IMR-90 (cell line): ENCODE measurements around the gene REPS2. TPM values are rescaled to one million over a fixed set of nuclear protein-coding genes. Genes with fewer than 3 reads are reported as not detected.

Experiments used
- ATAC-seq: fragments of 200-7000 bp; cut with Tn5 transposase; 2 replicates; pipeline ENCODE4 v1.9.1; 2020; ENCODE audit warnings: low read depth, mild to moderate bottlenecking, moderate library complexity
- BruUV-seq: library from RNA; stranded (reverse); fragments of 400-500 nt; replicated peaks from 2 replicates; lab custom pipeline; 2021; lab: Mats Ljungman, UMichigan
- CTCF ChIA-PET: fragments of 300-600 bp; formaldehyde crosslinking; extraction: SDS; loops from one replicate; lab custom pipeline; 2021; ENCODE audit warnings: antibody characterized with exemption; lab: Yijun Ruan, JAX
- POLR2A ChIA-PET: fragments of 300-600 bp; sonication (Branson Sonifier 250); formaldehyde crosslinking; loops from one replicate; lab custom pipeline; 2022; ENCODE audit warnings: antibody characterized with exemption; ENCODE audit not compliant: unreplicated experiment; lab: Charles Lee
- DNase-seq: peaks from one replicate; pipeline ENCODE4 v3.0.0; 2013
- H2AFZ ChIP-seq: replicated peaks from 2 replicates; pipeline ENCODE3; 2013; ENCODE audit warnings: low read length, mild to moderate bottlenecking; ENCODE audit not compliant: poor library complexity
- H2AK5ac ChIP-seq: 2 replicates; pipeline ENCODE4 v1.6.1; 2013; ENCODE audit warnings: low read depth, low read length, inconsistent platforms
- H2AK9ac ChIP-seq: replicated peaks from 2 replicates; pipeline ENCODE3; 2013; ENCODE audit warnings: mild to moderate bottlenecking, low read depth, low read length, moderate library complexity; ENCODE audit not compliant: poor library complexity
- H2BK120ac ChIP-seq: 2 replicates; pipeline ENCODE4 v1.6.1; 2013; ENCODE audit warnings: low read depth, low read length, inconsistent platforms
- H2BK15ac ChIP-seq: 3 replicates; pipeline ENCODE4 v1.6.1; 2013; ENCODE audit warnings: low read depth, low read length, inconsistent platforms
- H2BK20ac ChIP-seq: 2 replicates; pipeline ENCODE4 v1.6.1; 2013; ENCODE audit warnings: low read depth, mild to moderate bottlenecking, inconsistent platforms, low read length, moderate library complexity
- H2BK5ac ChIP-seq: 2 replicates; pipeline ENCODE4 v1.6.1; 2013; ENCODE audit warnings: mild to moderate bottlenecking, low read depth, low read length, inconsistent platforms; ENCODE audit not compliant: poor library complexity, severe bottlenecking
- H3K14ac ChIP-seq: replicated peaks from 2 replicates; pipeline ENCODE4 v1.6.1; 2013; ENCODE audit warnings: low read depth, low read length, inconsistent platforms
- H3K18ac ChIP-seq: 2 replicates; pipeline ENCODE4 v1.6.1; 2013; ENCODE audit warnings: low read depth, low read length, control low read depth
- H3K23ac ChIP-seq: 2 replicates; pipeline ENCODE4 v1.6.1; 2013; ENCODE audit warnings: low read depth, low read length, inconsistent platforms
- H3K27ac ChIP-seq: 2 replicates; pipeline ENCODE4 v1.5.1; 2013; ENCODE audit warnings: mild to moderate bottlenecking, control low read depth, low read length; ENCODE audit not compliant: insufficient read depth
- H3K27me3 ChIP-seq: 2 replicates; pipeline ENCODE4 v1.6.1; 2013; ENCODE audit warnings: low read length; ENCODE audit not compliant: control insufficient read depth, insufficient read depth
- H3K36me3 ChIP-seq: 2 replicates; pipeline ENCODE4 v1.6.1; 2013; ENCODE audit warnings: low read length, mixed read lengths; ENCODE audit not compliant: control insufficient read depth, insufficient read depth
- H3K4ac ChIP-seq: 2 replicates; pipeline ENCODE4 v1.6.1; 2013; ENCODE audit warnings: low read depth, low read length, inconsistent platforms
- H3K4me1 ChIP-seq: 2 replicates; pipeline ENCODE4 v1.6.1; 2013; ENCODE audit warnings: low read length, mixed read lengths; ENCODE audit not compliant: control insufficient read depth, insufficient read depth
- H3K4me2 ChIP-seq: 2 replicates; pipeline ENCODE4 v1.6.1; 2013; ENCODE audit warnings: low read depth, mild to moderate bottlenecking, control low read depth, low read length, moderate library complexity
- H3K4me3 ChIP-seq: 2 replicates; pipeline ENCODE4 v1.5.1; 2013; ENCODE audit warnings: low read depth, mild to moderate bottlenecking, control low read depth, low read length, moderate library complexity; ENCODE audit not compliant: insufficient read depth
- H3K56ac ChIP-seq: 2 replicates; pipeline ENCODE4 v1.6.1; 2013; ENCODE audit warnings: low read length, inconsistent platforms; ENCODE audit not compliant: insufficient read depth; ENCODE audit errors: extremely low read depth
- H3K79me1 ChIP-seq, 2 experiments: 2 replicates each; pipeline ENCODE4 v1.6.1; 2013; ENCODE audit warnings: low read length in 2 of 2, inconsistent platforms in 1 of 2, low read depth in 1 of 2
- H3K9ac ChIP-seq: 2 replicates; pipeline ENCODE4 v1.6.1; 2013; ENCODE audit warnings: low read depth, low read length, control low read depth
- H3K9me1 ChIP-seq: 2 replicates; pipeline ENCODE4 v1.6.1; 2013; ENCODE audit warnings: low read length, inconsistent platforms; ENCODE audit not compliant: insufficient read depth
- H3K9me3 ChIP-seq: 2 replicates; pipeline ENCODE4 v1.6.1; 2013; ENCODE audit warnings: low read length; ENCODE audit not compliant: control insufficient read depth, insufficient read depth
- H4K20me1 ChIP-seq: 2 replicates; pipeline ENCODE4 v1.6.1; 2013; ENCODE audit warnings: low read length, inconsistent platforms; ENCODE audit not compliant: insufficient read depth
- H4K5ac ChIP-seq: 2 replicates; pipeline ENCODE4 v1.6.1; 2013; ENCODE audit warnings: mild to moderate bottlenecking, low read depth, low read length, control low read depth
- H4K8ac ChIP-seq, 2 experiments: 2 replicates each; pipeline ENCODE4 v1.6.1; 2013; ENCODE audit warnings: low read depth in 2 of 2, low read length in 2 of 2, control low read depth in 1 of 2, inconsistent platforms in 1 of 2
- H4K91ac ChIP-seq: 2 replicates; pipeline ENCODE4 v1.6.1; 2013; ENCODE audit warnings: low read depth, low read length, inconsistent platforms; ENCODE audit not compliant: insufficient read depth
- BHLHE40 ChIP-seq: fragments of 150-350 bp; IDR thresholded peaks from 2 replicates; pipeline ENCODE4 v1.6.1; 2016; ENCODE audit warnings: mild to moderate bottlenecking, low read depth, low read length
- SMC3 ChIP-seq: fragments of 150-350 bp; IDR thresholded peaks from 2 replicates; pipeline ENCODE4 v1.6.1; 2016; ENCODE audit warnings: low read depth, mild to moderate bottlenecking, antibody characterized with exemption, low read length, moderate library complexity
- WGBS, 2 experiments: methylation state at CpG; one replicate each; pipeline versions ENCODE4 v1.1.5 to v1.1.7; 2013; ENCODE audit warnings: missing lambda C conversion rate in 2 of 2; ENCODE audit not compliant: insufficient read length in 1 of 2; ENCODE audit errors: extremely low coverage in 2 of 2; 5-methylcytosine and 5-hydroxymethylcytosine counted together
- dilution Hi-C: fragments of 300-500 bp; cut with HindIII; formaldehyde crosslinking; loops from one replicate; pipeline ENCODE4 v1.14.3; 2018; ENCODE audit warnings: low sequenced_read_pairs; ENCODE audit not compliant: unreplicated experiment
- in situ Hi-C: fragments of 300-500 bp; cut with MboI; formaldehyde crosslinking; loops from 3 replicates; pipeline ENCODE4 v1.14.3; 2019; ENCODE audit warnings: low sequenced_read_pairs, inconsistent platforms, mixed read lengths
- intact Hi-C: fragments of 100-400 bp; cut with micrococcal nuclease; formaldehyde crosslinking; loops from 2 replicates; pipeline ENCODE4 v1.10.0; 2022
- polyA plus RNA-seq, 3 experiments: library from polyadenylated mRNA; depleted of rRNA; stranded (reverse); fragments of >200 nt; gene quantifications; 2 replicates each; pipeline ENCODE4 v1.2.3, GENCODE V29; 2012; ENCODE audit warnings: low replicate concordance in 1 of 3
- total RNA-seq: library from RNA; depleted of rRNA; stranded (reverse); fragments of >200 nt; gene quantifications from 2 replicates; pipeline ENCODE4 v1.2.3, GENCODE V29; 2012

REPS2 gene
- total and polyA plus RNA-seq, 2 of the 4 experiments (the other 2 are of a cell fraction) = 0.02 to 0.18 TPM

DNA sequence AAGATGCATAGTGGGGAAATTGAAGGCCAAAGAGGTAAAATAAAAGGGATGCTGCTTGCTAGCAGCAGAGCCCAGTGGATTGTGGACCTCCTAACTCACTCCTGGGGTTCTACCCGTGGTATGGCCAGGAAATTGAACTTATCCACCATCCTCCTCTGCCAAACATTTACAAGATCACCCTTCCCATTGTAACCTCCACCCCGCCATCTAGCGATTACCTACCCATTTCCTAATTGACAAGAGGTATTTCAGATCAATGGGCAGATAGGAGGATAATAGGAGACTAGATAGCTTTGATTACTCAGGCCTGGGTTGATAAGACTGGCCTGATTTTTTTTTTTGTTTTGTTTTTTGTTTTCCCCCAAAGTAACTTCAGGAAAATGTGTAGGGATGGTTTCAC lies 67.8 kb downstream of the REPS2 start:
- DNase-seq = no peak
- no peak overlapping the region for H3K4me3 ChIP-seq
- no peaks in the 10 kb centered on the region for H3K4me1 ChIP-seq
- no peaks in the 10 kb centered on the region for H3K9me1 ChIP-seq
- no peak overlapping the region for H3K9ac ChIP-seq
- no peak overlapping the region for H2BK15ac ChIP-seq
- H2BK20ac ChIP-seq = no peak overlapping the region
- no peak overlapping the region for H3K27ac ChIP-seq
- ChIA-PET POLR2A (no interaction called here), CTCF (no interaction called here)
- H3K23ac ChIP-seq = no peak overlapping the region
- in situ Hi-C loops = no loop called here
- no peak overlapping the region for H2BK5ac ChIP-seq
- H3K14ac ChIP-seq = no peak overlapping the region
- no peak overlapping the region for H3K4me2 ChIP-seq
- H3K27me3 ChIP-seq = peaks cover 17% of the 10 kb centered on the region
- H2BK120ac ChIP-seq = no peak overlapping the region
- H3K56ac ChIP-seq = no peak overlapping the region
- WGBS, 2 experiments = no CpG with 5 or more reads among the region's 3 CpGs
- H4K5ac ChIP-seq = no peak overlapping the region
- H4K91ac ChIP-seq = no peak overlapping the region
- H3K79me1 ChIP-seq = no peaks in the 10 kb centered on the region
- no TSS peak for BruUV-seq
- H3K4ac ChIP-seq = no peak overlapping the region
- H3K36me3 ChIP-seq = no peaks in the 10 kb centered on the region
- no peak overlapping the region for H2AK9ac ChIP-seq
- intact Hi-C loops = no loop called here
- no peak overlapping the region for H3K18ac ChIP-seq
- TF ChIP-seq BHLHE40 (no peak), SMC3 (no peak)
- H2AK5ac ChIP-seq = no peak overlapping the region
- H2AFZ ChIP-seq = no peak overlapping the region
- no peaks in the 10 kb centered on the region for H3K9me3 ChIP-seq
- H4K20me1 ChIP-seq = no peaks in the 10 kb centered on the region
- H4K8ac ChIP-seq = no peak overlapping the region
- no peak for ATAC-seq
- dilution Hi-C loops = no loop called here
